A549 treated with CpdA at 1 μM for 4 hours (cell line): ENCODE measurements around the gene GP5. TPM values are rescaled to one million over a fixed set of nuclear protein-coding genes. Genes with fewer than 3 reads are reported as not detected.

Experiments used
- total RNA-seq: library from RNA; stranded (reverse); fragments of 200-300 nt; extraction: Qiagen RNA extraction; gene quantifications from 5 replicates; pipeline ENCODE4 v1.2.3, GENCODE V29; 2022; ENCODE audit warnings: low read depth

GP5 gene, protein sequence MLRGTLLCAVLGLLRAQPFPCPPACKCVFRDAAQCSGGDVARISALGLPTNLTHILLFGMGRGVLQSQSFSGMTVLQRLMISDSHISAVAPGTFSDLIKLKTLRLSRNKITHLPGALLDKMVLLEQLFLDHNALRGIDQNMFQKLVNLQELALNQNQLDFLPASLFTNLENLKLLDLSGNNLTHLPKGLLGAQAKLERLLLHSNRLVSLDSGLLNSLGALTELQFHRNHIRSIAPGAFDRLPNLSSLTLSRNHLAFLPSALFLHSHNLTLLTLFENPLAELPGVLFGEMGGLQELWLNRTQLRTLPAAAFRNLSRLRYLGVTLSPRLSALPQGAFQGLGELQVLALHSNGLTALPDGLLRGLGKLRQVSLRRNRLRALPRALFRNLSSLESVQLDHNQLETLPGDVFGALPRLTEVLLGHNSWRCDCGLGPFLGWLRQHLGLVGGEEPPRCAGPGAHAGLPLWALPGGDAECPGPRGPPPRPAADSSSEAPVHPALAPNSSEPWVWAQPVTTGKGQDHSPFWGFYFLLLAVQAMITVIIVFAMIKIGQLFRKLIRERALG
- 0.01 TPM in 1 of 5 replicates, not detected in the others for total RNA-seq

DNA sequence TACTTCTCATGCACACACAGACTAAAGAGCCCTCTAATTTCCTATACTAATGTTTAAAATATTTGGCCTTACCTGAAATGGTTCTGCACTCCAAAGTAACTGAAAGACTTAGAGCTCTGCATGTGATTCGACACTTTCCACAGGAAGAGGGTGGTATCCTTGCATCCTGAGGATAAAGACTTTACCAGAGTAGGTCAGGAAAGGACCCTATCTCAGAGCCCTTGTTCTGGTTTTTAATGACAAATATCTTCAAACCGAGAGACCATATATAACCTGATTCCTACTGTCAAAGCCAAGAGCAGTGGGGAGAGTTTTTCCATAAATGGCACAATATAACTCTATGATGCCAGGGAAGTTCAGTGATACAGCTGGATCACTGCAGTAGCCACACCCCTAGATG lies at the start of gene GP5:
TSS of gene GP5 (minus strand) at position 101 of the 400 bp plus-strand sequence. CDS start 984 bp downstream, outside the sequence.

DNA sequence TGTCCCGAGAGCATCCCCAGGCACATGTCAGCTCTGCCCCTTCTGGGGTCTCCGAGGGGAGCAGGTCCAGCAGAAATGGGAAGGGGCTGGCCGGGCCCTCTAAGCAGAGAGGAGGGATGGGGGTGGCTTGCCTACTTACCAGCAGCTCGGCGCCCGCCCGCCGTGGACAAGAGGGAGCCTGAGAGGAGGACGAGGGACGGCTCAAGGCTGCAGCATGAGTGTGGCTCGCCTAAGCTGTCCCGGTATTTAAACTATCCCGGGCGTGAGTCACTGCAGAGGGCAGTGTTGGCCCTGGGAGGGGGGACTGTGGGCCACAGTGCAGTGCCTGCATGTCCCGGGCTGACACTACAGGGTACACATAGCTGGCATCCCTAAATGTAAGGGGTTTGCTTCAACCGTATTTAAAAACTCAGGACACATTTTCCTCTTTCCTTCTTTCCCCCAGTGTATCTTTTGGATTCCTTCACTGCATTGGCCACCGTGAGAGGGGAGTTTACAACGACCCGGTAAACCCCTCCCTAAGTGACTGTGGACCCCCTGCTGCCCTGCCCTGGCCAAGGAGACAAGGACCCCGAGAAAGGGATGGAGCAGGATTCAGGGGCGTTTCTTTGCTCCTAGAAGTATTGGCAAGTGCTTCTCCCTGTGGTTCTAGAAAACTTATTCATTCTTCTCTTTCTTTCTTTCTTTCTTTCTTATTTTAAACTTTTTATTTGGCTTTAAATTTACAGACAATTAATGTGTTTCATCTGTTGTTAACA lies 29.4 kb downstream of the GP5 start, which contains the start of gene LRRC15:
TSS of gene LRRC15 (minus strand) at position 222 of the 758 bp plus-strand sequence. CDS start 8,700 bp downstream, outside the sequence.

DNA sequence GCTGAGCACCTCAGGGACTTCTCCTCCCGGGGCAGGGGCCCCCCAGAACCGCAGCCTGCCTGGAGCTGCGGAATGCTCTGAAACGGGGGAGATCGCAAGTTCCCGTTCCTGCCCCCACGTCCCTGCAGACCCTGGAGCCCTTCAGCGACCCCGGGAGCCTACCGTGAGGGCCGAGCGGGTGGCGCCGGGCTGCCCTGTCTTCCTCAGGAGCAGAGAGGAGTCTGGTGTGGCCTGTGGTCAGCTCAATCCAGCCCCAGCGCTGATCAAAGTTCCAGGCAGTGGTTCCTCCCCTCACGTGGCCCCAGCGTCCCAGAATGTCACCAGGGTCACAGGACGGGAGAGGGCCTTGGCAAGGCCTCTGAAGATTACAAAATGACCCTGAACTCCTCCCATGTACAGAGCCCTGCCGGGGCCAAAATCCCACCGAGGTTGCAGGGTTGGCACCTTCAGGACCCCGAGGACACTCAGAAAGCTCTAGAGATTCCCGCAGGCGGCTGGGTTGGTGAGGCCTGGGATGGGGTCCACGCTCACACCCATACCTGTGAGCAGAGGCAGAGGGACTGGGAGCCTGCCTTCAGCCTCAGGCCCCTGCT lies 47.9 kb downstream of the GP5 start, which contains the start of gene CPN2:
TSS of gene CPN2 (minus strand) at position 249 of the 593 bp plus-strand sequence. CDS start 8,626 bp downstream, outside the sequence.

Other genes with a start within 250 kb of the GP5 start
- not detected in 5 replicates for gene CPN2, start 47.9 kb downstream of the GP5 start, total RNA-seq
- gene LRRC15, start 29.5 kb downstream of the GP5 start, total RNA-seq = 0.15 to 0.26 TPM (median 0.17 TPM) in 5 replicates
- gene ATP13A3, start 87.7 kb upstream of the GP5 start, total RNA-seq = 25.5 to 49.7 TPM (median 37.6 TPM) in 5 replicates
- gene TMEM44, start 234.2 kb upstream of the GP5 start, total RNA-seq = 8.0 to 13.4 TPM (median 11.4 TPM) in 5 replicates